Adipose tissue (tissue), 3 donors: ENCODE data around the gene PRICKLE2. TPM values are rescaled to one million over a fixed set of nuclear protein-coding genes. Genes with fewer than 3 reads are reported as not detected.

ENCODE experiments used
- H3K27ac ChIP-seq: one replicate; pipeline ENCODE4 v1.5.1; 2013; ENCODE audit warnings: low read depth, low read length
- WGBS, 3 donors: extraction: QIAGEN DNeasy Blood & Tissue Kit; methylation state at CpG; one replicate each; pipeline ENCODE4 v1.1.7; 2013; 5-methylcytosine and 5-hydroxymethylcytosine counted together
- polyA plus RNA-seq, 3 donors: library from polyadenylated mRNA; stranded (reverse); fragments of 200-250 nt; gene quantifications; one replicate each; pipeline ENCODE4 v1.2.3, GENCODE V29; 2013
- donor health status: healthy with polysubstance abuse.
- donor health status: Bipolar disorder and iron deficiency.
- donor health status: healthy.

The PRICKLE2 gene
- polyA plus RNA-seq, 3 donors, result 2.2 to 13.2 (median 9.8) TPM

- H3K27ac ChIP-seq, result no peak overlapping the region
- WGBS, 3 donors, result 80 to 90% (median 84%) methylated on average over 5 of the region's 5 CpGs
Observed at GRCh38 chr3:64255741-64256340, 30.6 kb upstream of the PRICKLE2 start.

- 79 to 91% (median 88%) methylated on average over 2 of the region's 2 CpGs for WGBS, 3 donors
- no peak overlapping the region for H3K27ac ChIP-seq
Observed at GRCh38 chr3:64254443-64254842, 29.2 kb upstream of the PRICKLE2 start.

GRCh38 chr3:64253689-64254088 lies 28.4 kb upstream of the PRICKLE2 start:
- no peak overlapping the region for H3K27ac ChIP-seq
- 85 to 94% (median 93%) methylated on average over 6 of the region's 6 CpGs for WGBS, 3 donors

GRCh38 chr3:64251019-64251418 lies 25.8 kb upstream of the PRICKLE2 start:
- WGBS, 3 donors, result 90 to 97% (median 95%) methylated on average over 3 of the region's 3 CpGs
- H3K27ac ChIP-seq, result no peak overlapping the region

GRCh38 chr3:64247991-64248646 lies 22.9 kb upstream of the PRICKLE2 start:
- H3K27ac ChIP-seq, result no peak overlapping the region
- WGBS, 3 donors, result 65 to 68% (median 67%) methylated on average over 4 of the region's 4 CpGs

GRCh38 chr3:64244011-64244942 lies 19.0 kb upstream of the PRICKLE2 start:
- no peak overlapping the region for H3K27ac ChIP-seq
- WGBS, 3 donors, result 77 to 86% (median 81%) methylated on average over 9 of the region's 9 CpGs

GRCh38 chr3:64242435-64242834 lies 17.2 kb upstream of the PRICKLE2 start:
- 63 to 72% (median 70%) methylated on average over 2 of the region's 2 CpGs for WGBS, 3 donors
- H3K27ac ChIP-seq, result no peak overlapping the region

- 71 to 86% (median 76%) methylated on average over 2 of the region's 2 CpGs for WGBS, 3 donors
- H3K27ac ChIP-seq, result no peak overlapping the region
Observed at GRCh38 chr3:64240959-64241358, 15.7 kb upstream of the PRICKLE2 start.

- 85 to 89% (median 85%) methylated on average over 3 of the region's 3 CpGs for WGBS, 3 donors
- no peak overlapping the region for H3K27ac ChIP-seq
Observed at GRCh38 chr3:64240396-64240795, 15.1 kb upstream of the PRICKLE2 start.

- 91 to 95% (median 92%) methylated on average over 5 of the region's 5 CpGs for WGBS, 3 donors
Observed at GRCh38 chr3:64239841-64240240, 14.6 kb upstream of the PRICKLE2 start.

GRCh38 chr3:64238971-64239667 lies 13.9 kb upstream of the PRICKLE2 start:
- 50 to 75% (median 54%) methylated on average over 12 of the region's 12 CpGs for WGBS, 3 donors
- no peak overlapping the region for H3K27ac ChIP-seq

More at GRCh38 chr3:64239841-64240240, 14.6 kb upstream of the PRICKLE2 start:
- H3K27ac ChIP-seq, result no peak overlapping the region

GRCh38 chr3:64237083-64237482 lies 11.8 kb upstream of the PRICKLE2 start:
- 96 to 98% (median 96%) methylated on average over 7 of the region's 7 CpGs for WGBS, 3 donors
- H3K27ac ChIP-seq, result no peak overlapping the region

- 85 to 89% (median 86%) methylated on average over 3 of the region's 3 CpGs for WGBS, 3 donors
- no peak overlapping the region for H3K27ac ChIP-seq
Observed at GRCh38 chr3:64235605-64236004, 10.3 kb upstream of the PRICKLE2 start.

- WGBS, 3 donors, result 86 to 99% (median 93%) methylated on average over 5 of the region's 5 CpGs
- H3K27ac ChIP-seq, result no peak overlapping the region
Observed at GRCh38 chr3:64234571-64234970, 9.3 kb upstream of the PRICKLE2 start.

- no peak overlapping the region for H3K27ac ChIP-seq
Observed at GRCh38 chr3:64232821-64233220, 7.6 kb upstream of the PRICKLE2 start.

GRCh38 chr3:64229903-64230302 lies 4.6 kb upstream of the PRICKLE2 start:
- 90 to 100% (median 91%) methylated on average over 1 of the region's 1 CpG for WGBS, 3 donors
- H3K27ac ChIP-seq, result no peak overlapping the region

More at GRCh38 chr3:64232821-64233220, 7.6 kb upstream of the PRICKLE2 start:
- 78 to 85% (median 83%) methylated on average over 4 of the region's 4 CpGs for WGBS, 3 donors

GRCh38 chr3:64228110-64228509 lies 2.8 kb upstream of the PRICKLE2 start:
- 91 to 95% (median 94%) methylated on average over 1 of the region's 1 CpG for WGBS, 3 donors
- no peak overlapping the region for H3K27ac ChIP-seq

- no peak overlapping the region for H3K27ac ChIP-seq
- 63 to 78% (median 67%) methylated on average over 3 of the region's 3 CpGs for WGBS, 3 donors
Observed at GRCh38 chr3:64226730-64227129, 1.5 kb upstream of the PRICKLE2 start.
